ENCODE data around the gene MYO16.

DNA sequence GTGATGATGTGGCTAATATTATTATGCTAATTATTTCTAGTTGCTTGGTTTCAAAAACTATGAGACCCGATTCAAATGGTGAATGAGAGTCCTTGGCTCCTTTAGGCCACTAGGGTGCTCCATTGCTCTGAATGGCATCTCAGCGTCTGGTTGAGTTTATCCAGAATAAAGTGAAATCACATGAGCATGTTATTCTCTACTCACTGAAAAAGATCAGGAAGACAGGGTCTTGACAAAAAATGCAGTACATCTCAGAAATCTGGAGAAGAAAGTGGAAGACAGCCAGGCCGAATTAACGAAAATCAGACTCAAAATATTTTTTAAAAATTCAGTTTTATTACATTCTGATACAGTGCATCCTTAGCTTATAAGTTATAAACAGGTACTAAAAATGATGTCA lies 516.2 kb downstream of the MYO16 start:
- TF ChIP-seq, protein P1, sequence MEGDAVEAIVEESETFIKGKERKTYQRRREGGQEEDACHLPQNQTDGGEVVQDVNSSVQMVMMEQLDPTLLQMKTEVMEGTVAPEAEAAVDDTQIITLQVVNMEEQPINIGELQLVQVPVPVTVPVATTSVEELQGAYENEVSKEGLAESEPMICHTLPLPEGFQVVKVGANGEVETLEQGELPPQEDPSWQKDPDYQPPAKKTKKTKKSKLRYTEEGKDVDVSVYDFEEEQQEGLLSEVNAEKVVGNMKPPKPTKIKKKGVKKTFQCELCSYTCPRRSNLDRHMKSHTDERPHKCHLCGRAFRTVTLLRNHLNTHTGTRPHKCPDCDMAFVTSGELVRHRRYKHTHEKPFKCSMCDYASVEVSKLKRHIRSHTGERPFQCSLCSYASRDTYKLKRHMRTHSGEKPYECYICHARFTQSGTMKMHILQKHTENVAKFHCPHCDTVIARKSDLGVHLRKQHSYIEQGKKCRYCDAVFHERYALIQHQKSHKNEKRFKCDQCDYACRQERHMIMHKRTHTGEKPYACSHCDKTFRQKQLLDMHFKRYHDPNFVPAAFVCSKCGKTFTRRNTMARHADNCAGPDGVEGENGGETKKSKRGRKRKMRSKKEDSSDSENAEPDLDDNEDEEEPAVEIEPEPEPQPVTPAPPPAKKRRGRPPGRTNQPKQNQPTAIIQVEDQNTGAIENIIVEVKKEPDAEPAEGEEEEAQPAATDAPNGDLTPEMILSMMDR (IDR thresholded peaks at IDR 0.05), result peak; percentile 51 to 84 (median 77)
- TF ChIP-seq POLR2A (IDR thresholded peaks at IDR 0.05), result no peak

Data from tibial nerve (tissue), 3 donors.